HL-60 (cell line): Measurements from ENCODE around the gene PIGQ.

Source experiments
- DNase-seq, 2 experiments: peaks; one replicate each; pipeline ENCODE4 v3.0.0-alpha.2; 2010 to 2020; ENCODE audit warnings: low read depth in 1 of 2, low spot score in 1 of 2
- H3K27ac ChIP-seq: fragments of 250-450 bp; sonication (Bioruptor Pico); replicated peaks from 2 replicates; pipeline ENCODE4 v1.5.1; 2020; ENCODE audit warnings: mild to moderate bottlenecking, moderate library complexity
- H3K27me3 ChIP-seq: fragments of 250-450 bp; sonication (Bioruptor Pico); 2 replicates; pipeline ENCODE4 v1.5.1; 2021; ENCODE audit warnings: mild to moderate bottlenecking, moderate library complexity; ENCODE audit not compliant: insufficient read depth, poor library complexity, severe bottlenecking
- H3K4me3 ChIP-seq: replicated peaks from 2 replicates; pipeline ENCODE4 v1.5.1; 2011; ENCODE audit warnings: mild to moderate bottlenecking, control low read depth, low read length; ENCODE audit not compliant: insufficient read depth
- GABPA ChIP-seq: IDR thresholded peaks from 2 replicates; pipeline ENCODE4 v1.6.1; 2012; ENCODE audit warnings: low read depth
- POLR2AphosphoS5 ChIP-seq: IDR thresholded peaks from 2 replicates; pipeline ENCODE4 v1.6.1; 2012; ENCODE audit warnings: low read depth
- SPI1 ChIP-seq: IDR thresholded peaks from 2 replicates; pipeline ENCODE4 v1.6.1; 2012; ENCODE audit warnings: low read depth, mild to moderate bottlenecking, borderline replicate concordance
- TF ChIP-seq, protein P1 (sequence below): IDR thresholded peaks from 2 replicates; pipeline ENCODE4 v1.6.1; 2012; ENCODE audit warnings: low read depth; ENCODE audit not compliant: insufficient replicate concordance
- TF ChIP-seq, protein P2 (sequence below): IDR thresholded peaks from one replicate; pipeline ENCODE4 v1.5.1; 2011; ENCODE audit warnings: low read length, control low read depth, inconsistent platforms; ENCODE audit not compliant: insufficient read depth

PIGQ gene

DNA sequence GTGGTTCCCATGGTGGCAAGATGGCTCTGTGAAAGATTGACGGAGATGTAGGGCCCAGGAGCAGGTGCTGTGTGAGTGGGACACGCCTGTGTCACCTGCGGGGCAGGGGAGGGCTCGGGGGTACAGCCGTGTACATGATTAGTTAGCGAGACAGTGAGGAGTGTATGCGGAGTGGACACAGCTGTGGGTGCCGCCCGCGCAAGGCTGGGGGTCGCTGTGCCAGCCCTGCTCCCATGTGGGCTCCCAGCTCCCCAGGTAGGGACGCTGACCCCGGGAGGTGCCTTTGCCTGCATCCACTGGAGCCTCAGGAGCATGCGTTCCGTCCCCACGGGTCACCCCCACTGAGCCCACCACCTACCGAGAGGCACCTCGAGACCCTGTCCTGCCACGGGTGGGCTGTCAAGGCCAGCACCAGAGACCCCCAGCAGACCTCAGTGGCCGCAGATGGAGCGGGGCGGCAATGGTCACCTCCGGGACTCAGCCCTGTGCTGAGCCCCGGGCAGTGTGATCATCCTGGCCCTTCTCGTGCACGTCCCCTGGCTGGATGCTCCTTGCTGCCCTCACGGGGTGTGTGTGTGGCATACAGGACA lies 34.8 kb upstream of the PIGQ start:
- TF ChIP-seq GABPA (no peak), POLR2AphosphoS5 (no peak), SPI1 (no peak)
- TF ChIP-seq, protein P1, sequence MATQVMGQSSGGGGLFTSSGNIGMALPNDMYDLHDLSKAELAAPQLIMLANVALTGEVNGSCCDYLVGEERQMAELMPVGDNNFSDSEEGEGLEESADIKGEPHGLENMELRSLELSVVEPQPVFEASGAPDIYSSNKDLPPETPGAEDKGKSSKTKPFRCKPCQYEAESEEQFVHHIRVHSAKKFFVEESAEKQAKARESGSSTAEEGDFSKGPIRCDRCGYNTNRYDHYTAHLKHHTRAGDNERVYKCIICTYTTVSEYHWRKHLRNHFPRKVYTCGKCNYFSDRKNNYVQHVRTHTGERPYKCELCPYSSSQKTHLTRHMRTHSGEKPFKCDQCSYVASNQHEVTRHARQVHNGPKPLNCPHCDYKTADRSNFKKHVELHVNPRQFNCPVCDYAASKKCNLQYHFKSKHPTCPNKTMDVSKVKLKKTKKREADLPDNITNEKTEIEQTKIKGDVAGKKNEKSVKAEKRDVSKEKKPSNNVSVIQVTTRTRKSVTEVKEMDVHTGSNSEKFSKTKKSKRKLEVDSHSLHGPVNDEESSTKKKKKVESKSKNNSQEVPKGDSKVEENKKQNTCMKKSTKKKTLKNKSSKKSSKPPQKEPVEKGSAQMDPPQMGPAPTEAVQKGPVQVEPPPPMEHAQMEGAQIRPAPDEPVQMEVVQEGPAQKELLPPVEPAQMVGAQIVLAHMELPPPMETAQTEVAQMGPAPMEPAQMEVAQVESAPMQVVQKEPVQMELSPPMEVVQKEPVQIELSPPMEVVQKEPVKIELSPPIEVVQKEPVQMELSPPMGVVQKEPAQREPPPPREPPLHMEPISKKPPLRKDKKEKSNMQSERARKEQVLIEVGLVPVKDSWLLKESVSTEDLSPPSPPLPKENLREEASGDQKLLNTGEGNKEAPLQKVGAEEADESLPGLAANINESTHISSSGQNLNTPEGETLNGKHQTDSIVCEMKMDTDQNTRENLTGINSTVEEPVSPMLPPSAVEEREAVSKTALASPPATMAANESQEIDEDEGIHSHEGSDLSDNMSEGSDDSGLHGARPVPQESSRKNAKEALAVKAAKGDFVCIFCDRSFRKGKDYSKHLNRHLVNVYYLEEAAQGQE: no peak
- TF ChIP-seq, protein P2, sequence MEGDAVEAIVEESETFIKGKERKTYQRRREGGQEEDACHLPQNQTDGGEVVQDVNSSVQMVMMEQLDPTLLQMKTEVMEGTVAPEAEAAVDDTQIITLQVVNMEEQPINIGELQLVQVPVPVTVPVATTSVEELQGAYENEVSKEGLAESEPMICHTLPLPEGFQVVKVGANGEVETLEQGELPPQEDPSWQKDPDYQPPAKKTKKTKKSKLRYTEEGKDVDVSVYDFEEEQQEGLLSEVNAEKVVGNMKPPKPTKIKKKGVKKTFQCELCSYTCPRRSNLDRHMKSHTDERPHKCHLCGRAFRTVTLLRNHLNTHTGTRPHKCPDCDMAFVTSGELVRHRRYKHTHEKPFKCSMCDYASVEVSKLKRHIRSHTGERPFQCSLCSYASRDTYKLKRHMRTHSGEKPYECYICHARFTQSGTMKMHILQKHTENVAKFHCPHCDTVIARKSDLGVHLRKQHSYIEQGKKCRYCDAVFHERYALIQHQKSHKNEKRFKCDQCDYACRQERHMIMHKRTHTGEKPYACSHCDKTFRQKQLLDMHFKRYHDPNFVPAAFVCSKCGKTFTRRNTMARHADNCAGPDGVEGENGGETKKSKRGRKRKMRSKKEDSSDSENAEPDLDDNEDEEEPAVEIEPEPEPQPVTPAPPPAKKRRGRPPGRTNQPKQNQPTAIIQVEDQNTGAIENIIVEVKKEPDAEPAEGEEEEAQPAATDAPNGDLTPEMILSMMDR: no peak
- no peak for DNase-seq
- no peak overlapping the region for H3K27ac ChIP-seq
- no peak overlapping the region for H3K4me3 ChIP-seq
- no peaks in the 10 kb centered on the region for H3K27me3 ChIP-seq

DNA sequence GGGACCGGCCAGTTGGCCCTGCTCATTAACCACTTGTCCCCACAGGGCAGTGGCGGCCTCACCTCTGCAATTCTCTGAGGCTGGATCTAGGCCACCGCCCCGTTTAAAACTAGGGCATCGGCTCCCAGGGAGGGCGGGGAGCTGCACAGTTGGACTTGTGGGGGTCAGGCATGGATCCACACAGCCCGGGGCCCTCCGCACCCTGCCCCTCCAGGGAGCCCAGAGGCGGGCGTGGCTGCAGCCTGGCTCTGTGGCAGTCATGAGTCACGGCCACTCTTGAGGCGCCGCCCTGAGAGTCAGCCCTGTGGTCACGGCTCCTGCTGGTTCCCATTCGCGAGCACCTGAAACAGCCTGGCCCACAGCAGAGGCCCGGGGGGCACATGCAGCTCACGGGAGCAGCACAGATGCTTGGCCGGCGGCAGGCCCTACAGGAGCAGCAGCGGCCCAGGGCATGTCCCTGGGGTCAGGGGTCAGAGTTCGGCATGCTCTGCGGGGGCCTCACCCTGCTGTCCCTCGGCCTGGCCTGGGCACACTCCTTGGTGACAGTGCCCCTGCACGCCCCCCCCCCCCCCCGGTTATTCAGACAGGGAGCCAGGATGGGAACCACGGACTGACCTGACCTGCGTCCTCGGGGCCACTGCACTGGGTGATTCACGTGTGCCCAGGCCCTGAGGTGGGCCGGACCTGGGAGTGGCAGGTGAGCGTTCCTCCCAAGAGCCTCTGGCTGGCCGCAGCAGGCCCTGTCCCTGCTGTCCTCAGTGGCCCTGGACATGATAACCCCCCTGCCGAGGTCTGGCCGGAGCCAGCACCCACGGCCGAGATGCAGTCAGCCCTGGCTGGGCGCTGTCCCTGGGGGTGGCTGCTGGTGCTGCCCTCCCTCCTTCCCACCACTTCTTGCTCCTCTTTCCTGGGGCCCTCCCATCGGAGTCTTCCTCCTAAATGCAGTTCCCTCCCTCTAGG lies 34.0 kb upstream of the PIGQ start:
- no peak for DNase-seq
- H3K27me3 ChIP-seq: no peaks in the 10 kb centered on the region

DNA sequence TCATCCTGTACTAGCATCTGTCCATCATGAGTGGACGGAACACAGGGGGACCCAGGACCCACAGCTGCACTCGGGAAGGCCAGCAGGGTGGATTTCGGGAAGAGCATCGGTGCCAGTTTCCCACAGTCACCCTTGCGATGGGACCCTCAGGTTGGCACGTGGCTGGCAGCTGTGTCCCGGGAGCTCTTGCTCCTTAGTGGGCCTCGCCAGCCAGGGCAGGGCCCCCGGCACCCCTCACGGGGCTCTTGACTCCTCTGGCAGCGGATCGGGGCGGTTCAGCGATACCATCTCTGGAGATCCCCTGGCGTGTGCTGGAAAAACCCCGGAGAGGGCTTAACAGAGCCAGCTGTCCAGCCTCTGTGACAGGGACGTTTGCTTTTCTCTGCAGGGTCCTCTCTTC lies 33.0 kb upstream of the PIGQ start:
- no peak overlapping the region for H3K27ac ChIP-seq
- H3K4me3 ChIP-seq: no peak overlapping the region
- no peak for DNase-seq
- TF ChIP-seq GABPA: no peak
- no peak for TF ChIP-seq SPI1
- TF ChIP-seq, protein P2: no peak
- TF ChIP-seq, protein P1: no peak
- TF ChIP-seq POLR2AphosphoS5: no peak
- H3K27me3 ChIP-seq: no peaks in the 10 kb centered on the region

More for the DNA sequence above, 34.0 kb upstream of the PIGQ start:
- TF ChIP-seq, protein P2: no peak
- no peak for TF ChIP-seq SPI1
- no peak overlapping the region for H3K27ac ChIP-seq
- no peak overlapping the region for H3K4me3 ChIP-seq
